Mononuclear cell (primary cell): ENCODE data around the gene DIO1. TPM values are rescaled to one million over a fixed set of nuclear protein-coding genes. Genes with fewer than 3 reads are reported as not detected.
"Not testable (repeated sequence)": the region's sequence is repeated elsewhere in the genome, so short reads cannot be mapped to it uniquely, and the experiment has no call there.

Experiments used
- H3K27me3 ChIP-seq: 2 replicates; pipeline ENCODE4 v1.6.0; 2011; ENCODE audit warnings: low read length, control low read depth; ENCODE audit not compliant: insufficient read depth
- H3K4me1 ChIP-seq: 2 replicates; pipeline ENCODE4 v1.5.1; 2011; ENCODE audit warnings: mild to moderate bottlenecking, low read length, control low read depth; ENCODE audit not compliant: insufficient read depth
- H3K4me3 ChIP-seq: 2 replicates; pipeline ENCODE4 v1.5.1; 2011; ENCODE audit warnings: mild to moderate bottlenecking, low read length, moderate library complexity
- H3K9me3 ChIP-seq: 2 replicates; pipeline ENCODE4 v1.5.1; 2011; ENCODE audit warnings: low read depth, mild to moderate bottlenecking, control low read depth, low read length
- total RNA-seq: library from RNA; depleted of rRNA; stranded (reverse); fragments of >200 nt; gene quantifications from one replicate; pipeline ENCODE4 v1.2.3, GENCODE V29; 2012

The DIO1 gene
- 0.21 TPM for total RNA-seq

GRCh38 chr1:53893999-53894636 is at the start of gene DIO1:
DIO1 (plus strand) TSS chr1:53894187; CDS start chr1:53894211, 24 bp downstream.
- H3K9me3 ChIP-seq = no peaks in the 10 kb centered on the region
- peaks cover 18% of the 10 kb centered on the region for H3K4me1 ChIP-seq
- H3K27me3 ChIP-seq = no peaks in the 10 kb centered on the region

GRCh38 chr1:53847980-53848379 is 46.0 kb upstream of the DIO1 start:
- Histone ChIP-seq H3K4me1 (no peaks in the 10 kb centered on the region), H3K27me3 (no peaks in the 10 kb centered on the region), H3K9me3 (no peaks in the 10 kb centered on the region), H3K4me3 (no peak overlapping the region)

More at GRCh38 chr1:53893999-53894636, at the start of gene DIO1:
- H3K4me3 ChIP-seq = no peak within 1 kb of the TSS

- Histone ChIP-seq H3K27me3 (no peaks in the 10 kb centered on the region), H3K9me3 (no peaks in the 10 kb centered on the region), H3K4me3 (no peak overlapping the region), H3K4me1 (no peaks in the 10 kb centered on the region)
These were observed 43.8 kb upstream of the DIO1 start for GRCh38 chr1:53850082-53850673.

- no peaks in the 10 kb centered on the region for H3K4me1 ChIP-seq
- H3K9me3 ChIP-seq = no peaks in the 10 kb centered on the region
- H3K27me3 ChIP-seq = no peaks in the 10 kb centered on the region
- no peak overlapping the region for H3K4me3 ChIP-seq
These were observed 42.3 kb upstream of the DIO1 start for GRCh38 chr1:53851571-53852285.

- H3K4me3 ChIP-seq = no peak overlapping the region
- no peaks in the 10 kb centered on the region for H3K27me3 ChIP-seq
- H3K4me1 ChIP-seq = no peaks in the 10 kb centered on the region
- H3K9me3 ChIP-seq = no peaks in the 10 kb centered on the region
These were observed 33.0 kb upstream of the DIO1 start for GRCh38 chr1:53860967-53861411.

GRCh38 chr1:53862507-53862906 is 31.5 kb upstream of the DIO1 start:
- Histone ChIP-seq H3K27me3 (no peaks in the 10 kb centered on the region), H3K4me3 (no peak overlapping the region), H3K9me3 (no peaks in the 10 kb centered on the region), H3K4me1 (no peaks in the 10 kb centered on the region)

- no peaks in the 10 kb centered on the region for H3K9me3 ChIP-seq
- H3K4me3 ChIP-seq = no peak overlapping the region
- no peaks in the 10 kb centered on the region for H3K27me3 ChIP-seq
- H3K4me1 ChIP-seq = no peaks in the 10 kb centered on the region
These were observed 25.4 kb upstream of the DIO1 start for GRCh38 chr1:53868565-53868964.

- no peaks in the 10 kb centered on the region for H3K4me1 ChIP-seq
These were observed 24.4 kb upstream of the DIO1 start for GRCh38 chr1:53869454-53870117.

GRCh38 chr1:53871221-53871620 is 22.8 kb upstream of the DIO1 start:
- Histone ChIP-seq H3K9me3 (no peaks in the 10 kb centered on the region), H3K27me3 (no peaks in the 10 kb centered on the region), H3K4me1 (no peaks in the 10 kb centered on the region), H3K4me3 (no peak overlapping the region)

More at GRCh38 chr1:53869454-53870117, 24.4 kb upstream of the DIO1 start:
- Histone ChIP-seq H3K27me3 (no peaks in the 10 kb centered on the region), H3K9me3 (no peaks in the 10 kb centered on the region), H3K4me3 (no peak overlapping the region)

GRCh38 chr1:53871773-53872484 is 22.1 kb upstream of the DIO1 start:
- no peaks in the 10 kb centered on the region for H3K27me3 ChIP-seq
- no peaks in the 10 kb centered on the region for H3K4me1 ChIP-seq
- no peaks in the 10 kb centered on the region for H3K9me3 ChIP-seq
- no peak overlapping the region for H3K4me3 ChIP-seq

GRCh38 chr1:53875150-53875549 is 18.8 kb upstream of the DIO1 start:
- H3K9me3 ChIP-seq, H3K4me1 ChIP-seq, H3K27me3 ChIP-seq, H3K4me3 ChIP-seq: not testable (repeated sequence)

GRCh38 chr1:53878492-53879105 is 15.4 kb upstream of the DIO1 start:
- H3K27me3 ChIP-seq = no peaks in the 10 kb centered on the region
- H3K4me1 ChIP-seq = no peaks in the 10 kb centered on the region
- no peak overlapping the region for H3K4me3 ChIP-seq
- no peaks in the 10 kb centered on the region for H3K9me3 ChIP-seq

GRCh38 chr1:53881853-53882252 is 12.1 kb upstream of the DIO1 start:
- not testable (repeated sequence) for H3K9me3 ChIP-seq, H3K4me1 ChIP-seq, H3K27me3 ChIP-seq, H3K4me3 ChIP-seq

GRCh38 chr1:53883600-53883999 is 10.4 kb upstream of the DIO1 start:
- H3K27me3 ChIP-seq, H3K4me1 ChIP-seq, H3K9me3 ChIP-seq, H3K4me3 ChIP-seq: not testable (repeated sequence)
